NCI-H82 treated with DMSO at 0.1 percent for 48 hours (cell line): Measurements from ENCODE around the gene CDH18.

Experiments used
- DNase-seq: peaks from one replicate; lab custom pipeline; 2025; ENCODE audit not compliant: unreplicated experiment; lab: John Stamatoyannopoulos, UW

CDH18 gene

GRCh38 chr5:19615071-19615470, 372.9 kb downstream of the CDH18 start:
- no peak for DNase-seq

GRCh38 chr5:19608444-19609002, 379.5 kb downstream of the CDH18 start:
- DNase-seq, result no peak

- DNase-seq, result no peak
Measured at GRCh38 chr5:19605846-19606407, 382.1 kb downstream of the CDH18 start.

GRCh38 chr5:19584131-19584530, 403.9 kb downstream of the CDH18 start:
- DNase-seq, result peak; percentile 15

- DNase-seq, result no peak
Measured at GRCh38 chr5:19577882-19578281, 410.1 kb downstream of the CDH18 start.

GRCh38 chr5:19568004-19568403, 420.0 kb downstream of the CDH18 start:
- DNase-seq, result no peak

- DNase-seq, result no peak
Measured at GRCh38 chr5:19565466-19565865, 422.5 kb downstream of the CDH18 start.

- DNase-seq, result no peak
Measured at GRCh38 chr5:19564036-19564435, 424.0 kb downstream of the CDH18 start.

GRCh38 chr5:19555876-19556275, 432.1 kb downstream of the CDH18 start:
- DNase-seq, result no peak

GRCh38 chr5:19555436-19555835, 432.6 kb downstream of the CDH18 start:
- DNase-seq, result no peak

GRCh38 chr5:19554524-19554923, 433.5 kb downstream of the CDH18 start:
- no peak for DNase-seq

- no peak for DNase-seq
Measured at GRCh38 chr5:19547640-19548039, 440.4 kb downstream of the CDH18 start.

GRCh38 chr5:19546521-19546920, 441.5 kb downstream of the CDH18 start:
- no peak for DNase-seq

- DNase-seq, result no peak
Measured at GRCh38 chr5:19538607-19539006, 449.4 kb downstream of the CDH18 start.

GRCh38 chr5:19536387-19536786, 451.6 kb downstream of the CDH18 start:
- DNase-seq, result no peak

GRCh38 chr5:19534751-19535150, 453.2 kb downstream of the CDH18 start:
- DNase-seq, result no peak

- DNase-seq, result no peak
Measured at GRCh38 chr5:19532936-19533335, 455.1 kb downstream of the CDH18 start.

- no peak for DNase-seq
Measured at GRCh38 chr5:19531374-19531952, 456.5 kb downstream of the CDH18 start.

- no peak for DNase-seq
Measured at GRCh38 chr5:19519448-19519847, 468.6 kb downstream of the CDH18 start.

GRCh38 chr5:19498852-19499251, 489.1 kb downstream of the CDH18 start:
- no peak for DNase-seq

GRCh38 chr5:19497229-19497815, 490.7 kb downstream of the CDH18 start:
- DNase-seq, result no peak

- DNase-seq, result no peak
Measured at GRCh38 chr5:19496056-19496455, 491.9 kb downstream of the CDH18 start.

GRCh38 chr5:19492861-19493260, 495.1 kb downstream of the CDH18 start:
- DNase-seq, result no peak
